WERI-Rb-1 (cell line): ENCODE data around the gene PLA2G5.

Source experiments
- DNase-seq: peaks from one replicate; pipeline ENCODE4 v3.0.0-alpha.2; 2020
- H3K27ac ChIP-seq: fragments of 250-450 bp; sonication (Bioruptor Pico); 2 replicates; pipeline ENCODE4 v1.5.1; 2020; ENCODE audit warnings: mild to moderate bottlenecking, moderate library complexity
- H3K27me3 ChIP-seq: fragments of 250-450 bp; sonication (Bioruptor Pico); 2 replicates; pipeline ENCODE4 v1.5.1; 2021; ENCODE audit warnings: mild to moderate bottlenecking, low read depth, moderate library complexity; ENCODE audit not compliant: insufficient read depth, severe bottlenecking
- H3K36me3 ChIP-seq: fragments of 250-450 bp; sonication (Bioruptor Pico); 2 replicates; pipeline ENCODE4 v1.5.1; 2020; ENCODE audit warnings: mild to moderate bottlenecking, moderate library complexity
- H3K4me3 ChIP-seq: 2 replicates; pipeline ENCODE4 v1.5.1; 2011; ENCODE audit warnings: low read depth, mild to moderate bottlenecking, control low read depth, low read length
- H3K9me3 ChIP-seq: fragments of 250-450 bp; sonication (Bioruptor Pico); 2 replicates; pipeline ENCODE4 v1.5.1; 2021; ENCODE audit warnings: mild to moderate bottlenecking, moderate library complexity; ENCODE audit not compliant: severe bottlenecking
- TF ChIP-seq, protein P1 (sequence below): IDR thresholded peaks from 2 replicates; pipeline ENCODE4 v1.5.1; 2011; ENCODE audit warnings: low read depth, mild to moderate bottlenecking, control low read depth, inconsistent platforms, low read length

The PLA2G5 gene

DNA sequence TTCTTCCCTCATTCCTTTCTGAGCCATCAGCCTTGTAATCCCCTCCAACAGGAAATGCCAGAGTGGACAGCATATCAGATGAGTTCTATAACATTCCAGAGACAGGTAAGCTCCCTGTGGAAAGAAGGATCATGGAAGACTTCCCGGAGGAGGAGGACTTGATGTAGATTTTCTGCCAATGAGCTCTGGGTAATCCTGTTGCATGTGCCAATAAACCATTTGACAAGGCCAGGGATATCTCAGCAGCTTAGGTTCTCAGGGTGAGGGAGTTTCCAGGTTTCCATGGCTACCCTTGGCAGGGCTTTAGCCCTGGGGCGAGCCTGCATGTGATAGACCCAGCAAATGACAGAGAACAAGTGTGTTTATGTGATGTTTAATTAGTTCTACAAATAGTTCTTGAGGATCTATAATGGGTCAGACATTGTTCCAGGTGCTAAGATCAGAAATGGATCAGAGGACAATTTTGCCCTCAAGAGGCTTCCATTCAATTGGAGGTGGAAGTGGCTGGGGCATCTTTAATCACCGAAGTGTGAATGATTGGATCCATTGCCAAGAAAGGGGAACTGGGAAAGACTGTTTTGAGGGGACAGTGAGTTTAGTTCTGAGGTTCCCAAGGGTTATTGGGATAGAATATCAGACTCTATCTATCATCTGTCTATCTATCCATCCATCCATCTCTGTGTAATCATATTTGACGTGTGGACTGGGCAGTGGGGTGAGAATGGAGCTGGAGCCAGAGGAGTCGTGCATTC lies 6.9 kb downstream of the PLA2G5 start:
- Histone ChIP-seq H3K27me3 (no peaks in the 10 kb centered on the region), H3K27ac (no peak overlapping the region)
- TF ChIP-seq, protein P1, sequence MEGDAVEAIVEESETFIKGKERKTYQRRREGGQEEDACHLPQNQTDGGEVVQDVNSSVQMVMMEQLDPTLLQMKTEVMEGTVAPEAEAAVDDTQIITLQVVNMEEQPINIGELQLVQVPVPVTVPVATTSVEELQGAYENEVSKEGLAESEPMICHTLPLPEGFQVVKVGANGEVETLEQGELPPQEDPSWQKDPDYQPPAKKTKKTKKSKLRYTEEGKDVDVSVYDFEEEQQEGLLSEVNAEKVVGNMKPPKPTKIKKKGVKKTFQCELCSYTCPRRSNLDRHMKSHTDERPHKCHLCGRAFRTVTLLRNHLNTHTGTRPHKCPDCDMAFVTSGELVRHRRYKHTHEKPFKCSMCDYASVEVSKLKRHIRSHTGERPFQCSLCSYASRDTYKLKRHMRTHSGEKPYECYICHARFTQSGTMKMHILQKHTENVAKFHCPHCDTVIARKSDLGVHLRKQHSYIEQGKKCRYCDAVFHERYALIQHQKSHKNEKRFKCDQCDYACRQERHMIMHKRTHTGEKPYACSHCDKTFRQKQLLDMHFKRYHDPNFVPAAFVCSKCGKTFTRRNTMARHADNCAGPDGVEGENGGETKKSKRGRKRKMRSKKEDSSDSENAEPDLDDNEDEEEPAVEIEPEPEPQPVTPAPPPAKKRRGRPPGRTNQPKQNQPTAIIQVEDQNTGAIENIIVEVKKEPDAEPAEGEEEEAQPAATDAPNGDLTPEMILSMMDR, result no peak

DNA sequence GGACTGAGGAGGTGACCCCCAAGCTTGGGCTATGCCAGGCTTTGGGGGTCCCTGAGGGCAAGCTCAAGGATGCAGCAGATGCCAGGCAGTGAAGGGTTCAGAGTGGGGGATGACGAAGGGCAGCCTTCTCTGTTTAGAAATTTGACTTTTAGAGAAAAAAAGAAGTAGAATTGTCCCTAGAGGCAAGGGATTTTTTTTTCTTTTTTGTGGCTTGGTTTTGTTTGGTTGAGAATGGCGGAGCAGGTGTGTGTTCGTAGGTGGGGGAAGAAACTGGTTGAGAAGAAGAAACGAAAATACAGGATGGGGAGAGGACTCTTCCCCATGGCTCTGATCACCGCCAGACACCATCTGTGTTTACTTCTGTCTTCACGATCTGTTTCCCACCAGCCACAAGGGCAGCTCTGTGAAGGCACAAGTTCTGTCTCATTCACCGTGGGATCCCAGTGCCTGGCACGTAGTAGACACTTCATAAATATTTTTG lies 8.2 kb downstream of the PLA2G5 start:
- TF ChIP-seq, protein P1, result no peak
- Histone ChIP-seq H3K9me3 (no peaks in the 10 kb centered on the region), H3K4me3 (no peak overlapping the region), H3K27me3 (no peaks in the 10 kb centered on the region), H3K36me3 (no peaks in the 10 kb centered on the region), H3K27ac (no peak overlapping the region)
- DNase-seq, result no peak

More for the DNA sequence above, 6.9 kb downstream of the PLA2G5 start:
- H3K36me3 ChIP-seq, result no peaks in the 10 kb centered on the region
- DNase-seq, result no peak
- no peaks in the 10 kb centered on the region for H3K9me3 ChIP-seq
- no peak overlapping the region for H3K4me3 ChIP-seq

DNA sequence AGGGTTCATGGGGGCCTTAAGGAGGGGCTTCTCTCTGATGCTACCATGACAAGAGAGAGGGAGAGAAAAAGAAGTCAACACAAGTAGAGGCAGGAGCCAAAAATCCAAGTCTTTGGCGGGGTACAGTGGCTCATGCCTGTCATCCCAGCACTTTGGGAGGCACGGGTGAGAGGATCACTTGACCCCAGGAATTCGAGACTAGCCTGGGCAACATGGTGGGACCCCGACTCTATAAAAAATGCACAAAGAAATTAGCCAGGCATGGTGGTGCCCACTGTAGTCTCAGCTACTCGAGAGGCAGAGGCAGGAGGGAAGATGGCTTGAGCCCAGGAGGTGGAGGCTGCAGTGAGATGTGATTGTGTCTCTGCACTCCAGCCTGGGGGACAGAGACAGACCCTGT lies 8.7 kb downstream of the PLA2G5 start:
- no peak for DNase-seq
- TF ChIP-seq, protein P1, result no peak
- H3K27me3 ChIP-seq, result no peaks in the 10 kb centered on the region
- H3K4me3 ChIP-seq, result no peak overlapping the region
- H3K36me3 ChIP-seq, result no peaks in the 10 kb centered on the region
- H3K9me3 ChIP-seq, result no peaks in the 10 kb centered on the region
- H3K27ac ChIP-seq, result no peak overlapping the region

DNA sequence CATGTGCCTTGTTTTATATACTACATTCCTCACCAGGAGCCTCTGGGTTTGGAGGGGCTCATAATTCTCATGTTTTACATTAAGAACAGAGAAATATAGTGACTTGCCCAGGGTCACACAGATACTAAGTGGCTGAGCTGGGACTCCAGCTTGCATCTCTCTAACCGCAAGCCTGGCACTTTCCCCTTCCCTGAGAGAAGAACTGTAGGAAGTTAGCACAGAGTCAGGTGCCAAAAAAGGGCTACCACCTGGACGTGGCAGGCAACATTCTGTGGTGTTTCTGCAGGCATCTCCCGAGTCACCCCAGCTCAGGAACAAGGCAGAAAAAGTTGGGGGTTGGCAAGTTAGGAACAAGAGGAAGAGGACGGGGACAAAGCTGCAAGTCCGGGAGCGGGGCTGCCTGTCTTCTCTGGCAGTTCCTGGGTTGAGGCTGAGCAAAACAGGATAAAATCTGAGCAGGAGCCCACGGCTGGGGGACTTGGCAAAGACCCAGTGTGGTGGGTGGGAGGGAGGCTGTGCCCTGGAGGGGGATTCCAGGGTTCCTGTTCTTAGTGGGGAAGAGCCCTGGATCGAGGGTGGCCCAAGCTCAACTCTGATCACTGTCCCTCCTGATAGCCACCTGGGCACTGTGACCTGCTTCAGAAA lies 9.8 kb downstream of the PLA2G5 start:
- Histone ChIP-seq H3K9me3 (no peaks in the 10 kb centered on the region), H3K27ac (no peak overlapping the region), H3K36me3 (no peaks in the 10 kb centered on the region), H3K27me3 (no peaks in the 10 kb centered on the region), H3K4me3 (no peak overlapping the region)
- DNase-seq, result no peak
- TF ChIP-seq, protein P1, result no peak

DNA sequence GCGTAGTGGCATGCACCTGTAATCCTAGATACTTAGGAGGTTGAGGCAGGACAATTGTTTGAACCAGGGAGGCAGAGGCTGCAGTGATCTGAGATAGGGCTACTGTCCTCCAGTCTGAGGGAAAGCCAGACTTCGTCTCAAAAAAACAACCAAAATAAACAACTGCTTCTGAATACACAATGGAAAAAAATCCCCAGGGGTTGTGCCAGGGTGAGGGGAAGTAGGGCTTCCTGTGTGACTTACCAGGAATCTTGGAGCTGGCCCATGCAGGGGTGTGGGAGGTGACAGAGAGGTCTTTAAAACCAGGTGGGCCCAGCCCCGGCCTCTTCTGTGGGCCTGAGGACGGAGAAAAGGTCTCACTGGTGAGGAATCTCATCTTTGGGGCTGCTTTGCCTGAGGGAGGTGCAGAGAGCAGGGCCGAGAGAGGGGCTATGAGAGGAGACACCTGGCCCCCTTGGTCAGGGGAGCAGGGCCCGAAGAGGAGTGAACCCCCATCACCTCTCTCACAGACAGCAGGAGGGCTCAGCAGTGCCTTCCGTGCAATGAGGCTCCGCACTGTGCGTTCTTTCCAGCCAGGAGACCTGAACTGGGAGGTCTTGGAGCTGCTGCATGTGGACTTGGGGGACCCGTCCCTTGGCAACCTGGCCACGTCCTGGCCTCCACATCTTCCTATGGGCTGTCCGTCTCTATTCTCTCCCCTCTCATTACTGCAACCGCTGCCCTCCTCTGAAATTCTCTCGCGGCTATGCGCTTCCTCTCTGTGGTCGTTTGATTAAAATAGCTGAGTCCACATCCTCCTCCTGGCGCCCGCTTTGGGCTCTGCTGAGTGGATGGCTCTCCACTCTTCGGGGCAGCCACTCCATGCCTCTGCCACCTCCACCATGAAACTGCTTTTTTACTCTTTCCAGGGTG lies 10.7 kb downstream of the PLA2G5 start:
- Histone ChIP-seq H3K36me3 (no peaks in the 10 kb centered on the region), H3K27me3 (no peaks in the 10 kb centered on the region), H3K9me3 (no peaks in the 10 kb centered on the region), H3K27ac (no peak overlapping the region), H3K4me3 (no peak overlapping the region)
- DNase-seq, result no peak
- TF ChIP-seq, protein P1, result no peak
